HG02943 (cell line): ENCODE measurements around the gene LRMDA.

ENCODE experiments used
- ATAC-seq: cut with Tn5 transposase; IDR thresholded peaks from one replicate; pipeline ENCODE4 v1.9.1; 2021; ENCODE audit warnings: mild to moderate bottlenecking, low read depth, moderate library complexity; ENCODE audit not compliant: unreplicated experiment

Gene LRMDA

GRCh38 chr10:75624638-75625037, 193.2 kb downstream of the LRMDA start:
- ATAC-seq = no peak

GRCh38 chr10:75630746-75631145, 199.3 kb downstream of the LRMDA start:
- no peak for ATAC-seq

GRCh38 chr10:75632805-75633462, 201.5 kb downstream of the LRMDA start:
- no peak for ATAC-seq

DNA sequence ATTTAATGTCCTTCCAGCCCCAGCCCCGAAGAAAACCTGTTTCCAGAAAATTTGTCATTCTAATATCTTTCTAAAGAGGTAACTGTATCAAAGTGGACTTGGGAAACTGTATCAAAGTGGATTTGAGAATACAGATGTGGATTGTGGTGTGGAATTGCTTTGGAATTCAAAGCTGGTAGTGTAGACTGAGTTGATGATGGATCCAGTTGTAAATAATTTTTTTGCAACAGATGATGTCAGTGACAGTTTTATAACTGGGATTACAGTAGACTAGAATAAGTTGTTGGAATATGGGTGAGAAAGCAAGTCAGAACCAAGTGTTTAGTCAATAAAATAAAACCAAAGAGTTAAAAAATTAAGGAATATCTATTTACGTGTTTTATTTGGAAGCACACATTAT, 202.1 kb downstream of the LRMDA start:
- no peak for ATAC-seq

GRCh38 chr10:75634947-75635346, 203.5 kb downstream of the LRMDA start:
- ATAC-seq = no peak

DNA sequence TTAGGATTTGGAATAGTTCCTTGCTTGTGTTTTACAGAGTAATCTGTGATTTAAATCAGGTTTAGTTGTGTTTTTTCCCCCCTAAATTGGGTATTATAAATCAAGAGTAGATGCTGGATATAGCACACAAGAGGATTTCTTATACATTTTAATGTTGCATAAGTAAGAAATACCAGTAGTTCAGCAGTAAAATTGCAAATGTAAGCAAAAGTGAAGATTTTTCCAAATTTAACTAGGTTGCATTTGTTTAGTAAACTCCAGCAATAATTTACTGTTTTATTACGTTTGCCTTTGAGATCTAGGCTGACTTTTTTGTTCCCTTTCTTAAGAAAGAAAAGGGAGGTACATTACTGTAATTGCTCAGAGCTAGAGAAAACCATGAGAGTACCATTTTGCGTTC, 207.3 kb downstream of the LRMDA start:
- ATAC-seq = no peak

- ATAC-seq = no peak
These were observed 208.3 kb downstream of the LRMDA start for GRCh38 chr10:75639736-75640135.

GRCh38 chr10:75640381-75640780, 209.0 kb downstream of the LRMDA start:
- no peak for ATAC-seq

DNA sequence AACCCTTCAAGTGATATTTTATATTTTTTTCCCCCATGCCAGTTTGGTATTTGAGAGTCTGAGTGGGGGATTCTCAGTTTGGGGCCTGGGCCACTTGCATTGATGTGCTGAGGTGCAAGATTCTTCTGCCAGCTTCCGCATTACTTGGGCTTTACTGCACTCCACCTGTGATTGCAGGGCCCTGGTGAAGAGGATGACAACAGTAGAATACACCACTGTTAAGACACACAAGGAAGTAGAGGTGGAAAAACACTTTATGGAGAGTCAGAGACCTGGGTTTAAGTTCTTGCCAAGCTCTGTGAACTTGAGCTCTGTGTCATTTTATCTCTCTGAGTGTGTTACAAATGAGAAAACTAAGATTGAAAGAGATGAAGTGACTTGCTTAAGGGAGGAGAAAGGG, 209.4 kb downstream of the LRMDA start:
- ATAC-seq = no peak

- no peak for ATAC-seq
These were observed 212.0 kb downstream of the LRMDA start for GRCh38 chr10:75643405-75643804.

DNA sequence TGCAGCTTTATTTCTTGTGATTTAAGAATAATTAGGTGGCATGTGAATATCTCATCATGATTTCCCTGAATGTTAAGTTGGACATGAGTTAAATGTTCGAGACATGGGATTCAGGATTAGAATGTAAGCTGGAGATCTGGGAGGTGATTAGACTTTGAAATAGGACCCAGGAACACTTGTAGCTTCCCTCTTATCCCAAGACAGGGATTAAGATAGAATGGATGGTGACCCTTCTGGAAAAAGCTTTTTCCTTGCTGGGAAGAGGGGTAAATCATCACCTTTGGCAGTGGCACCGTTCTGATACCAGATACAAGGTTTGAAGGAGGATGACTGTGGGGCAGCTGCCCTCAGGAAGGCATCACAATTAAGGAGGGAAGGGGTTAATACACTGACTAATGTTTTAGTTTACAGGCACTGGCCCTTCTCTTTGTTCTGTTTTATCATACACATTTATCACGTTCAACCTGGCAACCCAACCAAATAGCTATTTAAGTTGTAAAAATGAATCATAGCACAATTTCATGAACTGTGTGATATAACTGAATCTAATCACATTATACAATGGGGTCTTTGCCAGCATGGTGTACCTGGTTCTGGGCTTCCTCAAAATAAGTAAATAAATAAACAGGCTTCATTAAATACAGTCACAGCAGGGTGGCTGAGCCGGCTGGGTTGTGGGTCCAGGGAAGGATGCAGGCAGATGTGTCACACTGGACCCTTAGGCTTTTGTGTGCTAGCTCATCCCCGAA, 212.7 kb downstream of the LRMDA start:
- no peak for ATAC-seq

- ATAC-seq = no peak
These were observed 214.3 kb downstream of the LRMDA start for GRCh38 chr10:75645704-75646103.

DNA sequence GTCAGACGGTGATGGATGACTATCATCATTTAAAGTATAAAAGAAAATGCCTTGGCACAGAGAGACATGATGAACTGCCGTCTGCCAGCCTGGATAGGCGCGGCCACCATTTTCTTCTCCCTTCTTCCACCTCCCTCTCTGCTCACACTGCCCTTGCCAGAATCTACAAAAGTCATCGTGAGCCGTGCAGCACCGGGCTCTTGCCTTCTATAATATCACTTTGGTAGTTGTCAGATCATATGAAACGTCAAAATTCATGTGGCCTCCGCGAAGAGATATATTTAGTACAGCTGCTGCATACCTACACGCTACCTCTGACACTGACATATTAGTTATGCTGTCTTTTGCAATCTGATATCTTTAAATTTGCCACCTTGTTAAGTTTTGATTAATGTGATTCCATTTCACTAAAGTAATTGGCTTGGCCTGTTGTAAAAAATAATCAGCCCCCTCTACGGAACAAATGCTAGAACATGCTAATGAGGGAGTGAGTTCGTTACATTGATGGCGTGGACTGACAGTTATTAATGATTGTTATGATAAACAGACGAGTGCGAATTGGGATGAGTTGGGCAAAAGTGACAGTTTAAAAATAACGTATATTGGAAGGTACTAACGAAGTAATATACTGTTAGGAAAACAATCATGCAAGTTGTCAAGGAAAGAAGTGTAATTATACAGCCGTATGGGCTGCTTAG, 214.9 kb downstream of the LRMDA start:
- ATAC-seq = no peak

- no peak for ATAC-seq
These were observed 215.5 kb downstream of the LRMDA start for GRCh38 chr10:75646916-75647315.

- ATAC-seq = no peak
These were observed 216.3 kb downstream of the LRMDA start for GRCh38 chr10:75647675-75648074.

DNA sequence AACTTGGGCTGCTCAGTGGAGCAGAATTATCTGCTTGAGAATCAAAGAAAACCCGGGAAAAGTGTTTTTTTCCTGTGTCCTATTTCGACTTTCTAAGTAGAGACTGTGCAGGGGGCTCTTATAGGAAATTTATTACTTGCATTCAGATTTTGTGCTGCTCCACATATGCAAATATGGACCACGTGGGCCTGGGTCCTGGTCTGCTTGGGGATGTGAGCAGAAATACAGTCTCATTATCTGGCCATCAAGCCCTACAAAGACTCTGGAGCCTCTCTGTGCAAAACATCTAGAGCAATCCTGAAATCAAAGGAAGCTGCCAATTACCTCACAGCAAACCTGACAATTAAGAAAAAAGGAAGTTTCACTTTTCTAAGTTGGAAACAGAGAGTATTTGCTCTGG, 216.9 kb downstream of the LRMDA start:
- ATAC-seq = no peak

DNA sequence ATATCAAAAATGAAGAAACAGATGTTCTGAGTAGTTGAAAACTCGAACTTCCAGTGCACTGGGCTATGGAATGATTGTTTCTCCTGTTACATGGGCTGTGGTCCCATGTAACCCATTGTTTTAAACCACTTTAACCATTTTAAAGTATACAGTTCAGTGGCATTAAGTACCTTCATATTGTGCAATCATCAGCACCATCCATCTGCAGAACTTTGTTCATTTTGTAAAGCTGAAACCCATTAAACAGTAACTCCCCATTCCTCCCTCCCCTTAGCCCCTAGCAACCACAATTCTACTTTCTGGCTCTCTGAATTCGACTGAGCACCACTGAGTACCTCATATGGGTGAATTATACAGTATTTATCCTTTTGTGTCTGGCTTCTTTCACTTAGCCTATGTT, 217.4 kb downstream of the LRMDA start:
- no peak for ATAC-seq

DNA sequence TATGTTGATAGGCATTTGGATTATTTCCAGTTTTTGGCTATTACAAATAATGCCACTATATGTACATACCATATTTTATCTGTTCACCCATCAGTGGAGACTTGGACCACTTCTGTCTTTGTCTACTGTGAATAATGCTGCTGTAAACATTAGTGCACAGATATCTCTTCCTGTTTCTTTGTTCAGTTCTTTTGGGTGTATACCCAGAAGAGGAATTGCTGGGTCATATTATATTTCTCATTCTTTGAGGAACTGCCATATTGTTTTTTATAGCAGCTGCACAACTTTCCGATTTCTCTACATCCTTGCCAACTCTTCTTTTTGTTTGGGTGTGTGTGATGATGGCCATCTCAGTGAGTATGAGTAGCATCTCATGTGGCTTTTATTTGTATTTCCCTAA, 218.0 kb downstream of the LRMDA start:
- no peak for ATAC-seq

- no peak for ATAC-seq
These were observed 219.2 kb downstream of the LRMDA start for GRCh38 chr10:75650648-75651047.

- no peak for ATAC-seq
These were observed 220.0 kb downstream of the LRMDA start for GRCh38 chr10:75651417-75651816.

DNA sequence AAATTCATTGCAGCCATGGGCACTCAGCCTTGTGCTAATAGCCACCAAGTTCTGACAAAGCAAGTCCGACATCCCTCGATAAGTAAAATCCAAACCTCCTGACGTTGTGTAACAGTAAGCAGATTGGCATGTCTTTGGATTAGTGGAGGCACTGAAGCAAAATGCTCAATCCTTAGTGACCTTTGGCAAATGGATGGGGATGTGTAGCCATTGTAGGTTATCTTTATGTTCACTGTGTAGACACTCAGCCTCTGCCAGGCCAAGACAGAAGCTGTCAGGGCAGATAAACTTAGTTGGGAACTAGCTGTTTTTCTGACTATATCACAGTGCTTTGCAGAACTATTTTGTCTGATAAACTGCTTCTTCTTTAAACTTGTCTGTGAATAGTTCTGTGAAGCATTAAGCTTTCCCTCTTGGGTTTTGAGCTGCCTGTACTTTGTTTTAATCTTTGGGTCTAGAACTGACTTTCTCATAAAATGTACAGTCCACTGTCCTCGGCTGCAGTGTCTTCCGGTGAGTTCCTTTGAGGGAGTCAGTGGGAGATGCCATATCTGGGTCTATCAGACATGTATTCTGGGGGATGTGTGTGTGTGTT, 220.8 kb downstream of the LRMDA start:
- no peak for ATAC-seq
